Cardiac septum (tissue), 1 donor: ENCODE data around the gene S1PR5. TPM values are rescaled to one million over a fixed set of nuclear protein-coding genes. Genes with fewer than 3 reads are reported as not detected.

Experiments
- DNase-seq: peaks from one replicate; pipeline ENCODE4 v3.0.0-alpha.2; 2020; ENCODE audit warnings: low spot score
- intact Hi-C: fragments of 100-400 bp; cut with DNase I; formaldehyde crosslinking; loops from one replicate; pipeline ENCODE4 v1.14.0; 2022
- microRNA-seq: library from miRNA; unstranded; fragments of <30 nt; microRNA quantifications from one replicate; pipeline ENCODE4 v1.2.0, GENCODE V29; 2020
- total RNA-seq: library from RNA; stranded (reverse); fragmentation: NEBNext Ultra II Directional; extraction: Animal tissue kit (Norgen Biotek cat#: 25700); gene quantifications from one replicate; pipeline ENCODE4 v1.2.1, GENCODE V29; 2021
- donor health status: DM: no; HTN: no; CAD: no.

The S1PR5 gene
- total RNA-seq, 1 donor from 2014 or later: 0.75 TPM

DNA sequence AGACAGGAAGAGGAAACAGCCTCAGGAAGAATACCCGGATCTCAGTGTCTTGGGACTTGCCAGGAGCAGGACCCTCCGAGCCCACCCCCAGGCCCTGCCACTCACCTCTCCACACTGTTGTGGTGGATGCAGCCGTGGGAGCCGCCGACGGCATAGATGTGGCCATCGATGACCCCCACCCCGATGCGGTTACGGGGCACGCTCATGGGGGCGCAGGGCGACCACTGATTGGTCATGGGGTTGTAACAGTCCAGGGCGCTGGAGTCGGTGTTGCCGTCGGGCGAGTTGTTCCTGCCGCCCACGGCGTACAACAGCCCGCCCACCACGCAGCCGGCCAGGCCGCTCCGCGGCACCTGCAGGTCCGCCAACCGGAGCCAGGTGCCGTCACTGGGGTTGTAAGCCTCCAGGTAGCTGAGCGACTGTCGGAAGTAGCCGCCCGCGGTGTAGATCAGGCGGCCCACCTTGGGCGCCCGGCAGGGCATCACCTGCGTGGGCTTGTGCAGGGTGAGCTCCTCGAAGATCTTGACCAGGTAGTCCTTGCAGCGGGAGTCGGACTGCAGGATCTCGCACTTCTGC is 25.7 kb downstream of the S1PR5 start:
- intact Hi-C loops: no loop called here

DNA sequence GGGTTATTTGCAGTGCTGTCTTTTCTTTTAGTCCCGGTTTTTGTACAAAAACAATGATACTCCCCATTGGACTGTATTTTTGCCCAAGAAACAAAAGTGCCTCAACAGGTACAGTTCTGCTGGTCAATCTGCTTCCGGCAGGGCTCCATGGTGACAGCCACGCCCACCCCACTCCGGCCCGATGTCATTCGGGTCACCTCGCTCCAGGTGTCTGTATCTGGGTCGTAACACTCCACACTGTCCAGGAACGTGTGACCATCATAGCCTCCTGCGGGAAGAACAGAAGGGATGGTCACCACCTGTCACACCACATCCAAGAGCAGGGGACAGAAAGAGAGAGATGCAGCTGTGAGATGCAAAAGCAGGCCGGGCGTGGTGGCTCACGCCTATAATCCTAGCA is 30.7 kb downstream of the S1PR5 start:
- no peak for DNase-seq
- intact Hi-C loops: no loop called here

More for the DNA sequence above, 25.7 kb downstream of the S1PR5 start:
- no peak for DNase-seq

DNA sequence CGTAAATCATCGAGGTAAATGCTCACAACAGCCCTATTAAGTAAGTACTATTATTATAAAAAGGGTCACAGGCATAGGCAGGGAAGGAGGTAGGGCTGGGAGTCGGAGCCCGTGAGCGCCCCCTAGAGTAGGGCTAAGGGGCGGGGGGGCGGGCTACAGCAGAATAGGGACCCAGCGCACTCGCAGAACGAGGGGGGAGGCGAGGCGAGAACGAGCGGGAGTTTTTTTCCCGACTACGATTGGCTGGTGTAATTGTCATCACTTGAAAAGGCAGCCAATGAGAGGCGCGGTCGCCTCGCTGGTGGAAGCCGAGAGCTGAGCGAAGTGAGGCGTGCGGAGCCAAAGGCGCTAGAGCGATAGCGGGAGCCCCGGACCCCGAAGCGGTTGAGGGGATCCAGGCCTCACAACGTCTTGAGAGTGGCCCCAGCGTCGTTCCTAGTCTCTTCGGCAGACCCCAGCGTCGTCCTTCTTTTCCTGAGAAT is 38.3 kb downstream of the S1PR5 start:
- DNase-seq: peak; percentile 94
- intact Hi-C loops: no loop called here

DNA sequence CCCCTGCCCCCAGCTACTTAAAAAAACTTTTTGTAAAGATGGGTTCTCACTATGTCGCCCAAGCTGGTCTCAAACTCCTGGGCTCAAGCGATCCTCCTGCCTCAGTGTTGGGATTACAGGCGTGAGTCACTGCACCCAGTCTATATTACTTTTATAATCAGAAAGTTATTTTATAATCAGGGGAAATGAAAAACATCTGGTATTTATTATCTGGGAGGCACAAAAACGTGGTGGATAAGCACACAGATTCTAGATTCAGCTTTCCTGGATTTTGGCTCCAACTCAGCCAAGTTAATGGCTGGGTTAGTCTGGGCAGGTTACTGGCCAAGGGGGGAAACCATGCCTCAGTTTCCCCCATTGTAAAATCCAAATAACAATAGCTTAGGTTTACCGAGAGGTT is 38.8 kb downstream of the S1PR5 start:
- intact Hi-C loops: no loop called here

DNA sequence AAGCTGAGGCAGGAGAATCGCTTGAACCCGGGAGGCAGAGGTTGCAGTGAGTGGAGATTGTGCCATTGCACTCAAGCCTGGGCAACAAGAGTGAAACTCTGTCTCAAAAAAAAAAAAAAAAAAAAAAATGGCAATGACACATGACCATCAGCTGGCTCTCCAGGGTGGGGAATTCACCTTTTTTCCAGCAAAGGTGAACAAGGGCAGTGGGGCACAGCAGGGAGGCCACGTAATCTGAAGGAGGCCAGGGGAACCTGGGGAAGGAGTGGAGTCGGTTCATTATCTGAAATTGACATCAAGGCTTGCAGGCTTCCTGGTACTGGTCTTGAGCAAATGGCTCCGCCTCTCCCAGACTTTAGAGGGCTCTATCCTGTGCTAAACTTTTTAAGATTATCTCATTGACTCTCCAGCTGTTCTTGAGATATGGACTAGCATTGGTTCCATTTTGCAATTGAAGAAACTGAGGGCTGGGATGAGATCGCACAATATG is 42.2 kb downstream of the S1PR5 start:
- intact Hi-C loops: no loop called here
- no peak for DNase-seq

More for the DNA sequence above, 38.8 kb downstream of the S1PR5 start:
- DNase-seq: no peak

DNA sequence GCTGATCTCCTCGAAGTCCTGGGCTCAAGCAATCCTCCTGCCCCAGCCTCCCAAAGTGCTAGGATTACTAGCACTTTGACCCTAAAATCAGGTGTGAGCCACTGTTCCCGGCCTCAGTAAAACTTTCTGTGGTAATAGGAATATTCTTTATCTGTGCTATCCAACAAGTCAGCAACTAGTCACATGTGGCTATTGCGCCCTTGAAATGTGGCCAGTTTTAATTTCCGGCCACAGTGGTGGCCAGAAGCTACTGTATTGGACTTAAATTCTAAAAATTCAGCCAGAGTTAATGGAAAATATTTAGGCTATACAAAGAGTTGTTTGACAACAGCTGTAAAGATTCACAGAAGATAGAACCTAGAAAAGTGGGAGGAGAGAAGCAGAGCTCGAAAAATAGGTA is 44.1 kb downstream of the S1PR5 start:
- intact Hi-C loops: no loop called here
- DNase-seq: no peak

DNA sequence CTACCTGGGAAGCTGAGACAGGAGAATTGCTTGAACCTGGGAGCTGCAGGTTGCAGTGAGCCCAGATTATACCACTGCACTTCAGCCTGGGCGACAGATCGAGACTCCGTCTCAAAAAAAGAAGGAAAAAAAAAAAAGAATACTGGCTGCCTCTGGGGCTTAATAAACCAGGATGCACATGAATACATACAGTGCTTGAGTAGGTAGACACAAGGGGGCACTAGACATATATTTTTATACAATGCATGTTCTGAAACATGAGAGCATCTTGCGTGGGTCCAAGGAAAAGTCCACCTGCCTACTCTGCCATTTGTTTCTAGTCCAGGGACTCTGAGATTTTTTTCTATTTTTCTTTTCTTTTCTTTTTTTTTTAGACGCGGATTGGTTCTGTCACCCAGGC is 45.3 kb downstream of the S1PR5 start:
- DNase-seq: no peak
- intact Hi-C loops: no loop called here

DNA sequence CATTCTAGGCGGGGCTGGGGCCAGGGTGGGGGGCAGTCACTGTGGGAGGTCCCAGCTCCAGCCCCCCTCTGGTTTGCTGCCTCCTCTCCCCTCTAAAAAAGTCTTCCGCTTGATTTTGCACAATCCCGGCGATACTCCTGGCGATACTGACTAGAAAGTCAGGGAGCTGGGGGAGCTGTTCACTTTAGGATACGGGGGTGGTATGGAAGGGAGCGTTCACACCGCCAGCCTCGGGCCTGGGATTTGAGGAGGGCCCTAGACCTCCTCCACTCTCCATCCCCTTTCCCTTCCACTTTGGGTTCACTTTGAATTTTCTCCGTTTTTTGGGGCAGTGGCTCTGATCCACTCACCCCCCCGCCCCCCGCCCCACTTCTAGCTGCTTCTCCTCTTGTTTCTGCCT is 49.1 kb downstream of the S1PR5 start:
- intact Hi-C loops: no loop called here
- no peak for DNase-seq

DNA sequence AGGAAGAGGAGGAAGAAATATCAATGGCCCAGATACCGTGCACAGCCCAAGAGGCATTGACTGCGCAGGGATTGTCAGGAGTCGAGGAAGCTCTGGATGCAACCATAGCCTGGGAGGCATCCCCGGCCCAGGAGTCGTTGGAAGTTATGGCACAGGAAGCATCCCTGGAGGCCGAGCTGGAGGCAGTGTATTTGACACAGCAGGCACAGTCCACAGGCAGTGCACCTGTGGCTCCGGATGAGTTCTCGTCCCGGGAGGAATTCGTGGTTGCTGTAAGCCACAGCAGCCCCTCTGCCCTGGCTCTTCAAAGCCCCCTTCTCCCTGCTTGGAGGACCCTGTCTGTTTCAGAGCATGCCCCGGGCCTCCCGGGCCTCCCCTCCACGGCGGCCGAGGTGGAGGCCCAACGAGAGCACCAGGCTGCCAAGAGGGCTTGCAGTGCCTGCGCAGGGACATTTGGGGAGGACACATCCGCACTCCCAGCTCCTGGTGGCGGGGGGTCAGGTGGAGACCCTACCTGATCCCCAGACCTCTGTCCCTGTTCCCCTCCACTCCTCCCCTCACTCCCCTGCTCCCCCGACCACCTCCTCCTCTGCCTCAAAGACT is 50.0 kb downstream of the S1PR5 start:
- DNase-seq: no peak
- intact Hi-C loops: no loop called here

DNA sequence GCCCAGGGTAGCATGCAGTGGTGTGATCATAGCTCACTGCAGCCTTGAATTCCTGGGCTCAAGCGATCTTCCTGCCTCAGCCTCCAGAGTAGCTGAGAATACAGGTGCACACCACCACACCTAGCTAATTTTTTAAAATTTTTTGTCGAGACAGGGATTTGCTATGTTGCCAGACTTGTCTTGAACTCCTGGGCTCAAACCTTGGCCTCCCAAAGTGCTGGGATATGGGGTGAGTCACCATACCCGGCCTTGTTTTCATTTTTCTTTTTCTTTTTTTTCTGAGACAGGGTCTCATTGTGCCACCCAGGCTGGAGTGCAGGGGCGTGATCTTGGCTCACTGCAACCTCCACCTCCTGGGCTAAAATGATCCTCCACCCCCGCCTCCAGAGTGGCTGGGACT is 52.8 kb downstream of the S1PR5 start:
- no peak for DNase-seq
- intact Hi-C loops: no loop called here

Small RNAs within 50 kb of the gene (microRNA-seq; reads per million reads assigned to microRNA genes)
- gene MIR1238: not detected

Other genes with a start within 250 kb of the S1PR5 start
- gene ICAM1, start 246.3 kb downstream of the S1PR5 start, total RNA-seq: 9.8 TPM
- 0.46 TPM for gene ICAM4, start 230.5 kb downstream of the S1PR5 start, total RNA-seq
- 0.67 TPM for gene ICAM5, start 227.5 kb downstream of the S1PR5 start, total RNA-seq
- gene ZGLP1, start 207.6 kb downstream of the S1PR5 start, total RNA-seq: 1.9 TPM
- gene FDX2, start 201.4 kb downstream of the S1PR5 start, total RNA-seq: 16.9 TPM
- 17.8 TPM for gene RAVER1, start 183.9 kb downstream of the S1PR5 start, total RNA-seq
- gene ICAM3, start 177.8 kb downstream of the S1PR5 start, total RNA-seq: 14.4 TPM
- gene TYK2, start 136.9 kb downstream of the S1PR5 start, total RNA-seq: 66.2 TPM
- 140 TPM for gene CDC37, start 113.9 kb downstream of the S1PR5 start, total RNA-seq
- 8.2 TPM for gene PDE4A, start 96.9 kb downstream of the S1PR5 start, total RNA-seq
- 66.7 TPM for gene KEAP1, start 14.1 kb downstream of the S1PR5 start, total RNA-seq
- 47.6 TPM for gene ATG4D, start 26.5 kb upstream of the S1PR5 start, total RNA-seq
- gene KRI1, start 48.6 kb upstream of the S1PR5 start, total RNA-seq: 10.8 TPM
- 14.9 TPM for gene CDKN2D, start 51.5 kb upstream of the S1PR5 start, total RNA-seq
- gene AP1M2, start 69.9 kb upstream of the S1PR5 start, total RNA-seq: not detected
- 114 TPM for gene SLC44A2, start 108.1 kb upstream of the S1PR5 start, total RNA-seq
- 115 TPM for gene ILF3, start 136.9 kb upstream of the S1PR5 start, total RNA-seq
- 24.9 TPM for gene QTRT1, start 184.0 kb upstream of the S1PR5 start, total RNA-seq
- gene DNM2, start 200.6 kb upstream of the S1PR5 start, total RNA-seq: 138 TPM